ENCODE data around the gene SOX9. TPM values are rescaled to one million over a fixed set of nuclear protein-coding genes. Genes with fewer than 3 reads are reported as not detected.

Gene SOX9
- total RNA-seq, 4 donors from 2014 or later = 35.2 to 55.7 (median 42.3) TPM

DNA sequence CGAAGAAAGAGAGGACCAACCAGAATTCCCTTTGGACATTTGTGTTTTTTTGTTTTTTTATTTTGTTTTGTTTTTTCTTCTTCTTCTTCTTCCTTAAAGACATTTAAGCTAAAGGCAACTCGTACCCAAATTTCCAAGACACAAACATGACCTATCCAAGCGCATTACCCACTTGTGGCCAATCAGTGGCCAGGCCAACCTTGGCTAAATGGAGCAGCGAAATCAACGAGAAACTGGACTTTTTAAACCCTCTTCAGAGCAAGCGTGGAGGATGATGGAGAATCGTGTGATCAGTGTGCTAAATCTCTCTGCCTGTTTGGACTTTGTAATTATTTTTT lies 3.6 kb downstream of the SOX9 start:
- H3K9me3 ChIP-seq = no peaks in the 10 kb centered on the region
- no peak for TF ChIP-seq POLR2A (IDR thresholded peaks at IDR 0.05)
- TF ChIP-seq POLR2AphosphoS5 (IDR thresholded peaks at IDR 0.05) = peak in 1 of 3 donors; percentile 25
- H3K4me3 ChIP-seq = peak overlapping the region in 2 of 4 donors; percentile 62 to 66
- intact Hi-C loops (cut with DNase I; ENCODE audit: low total_unique reads) (loop anchor here (5.0 kb wide), 1 partner anchor 413 kb away; no protein-coding TSS in a partner anchor), in situ Hi-C loops (cut with MboI; ENCODE audit: low pct_ligation_motif_present in 1 of 4, low pct_unique_long_range_greater_than_20kb in 1 of 4, low sequenced_read_pairs in 3 of 4) (loop anchor here in 3 of 4 donors (25.0 kb wide), 2 partner anchors 637 to 662 kb away; no protein-coding TSS in a partner anchor)
- peaks cover 48% of the 10 kb centered on the region for H3K27me3 ChIP-seq
- H3K4me1 ChIP-seq = peaks cover 0 to 45% (median 21%) of the 10 kb centered on the region in 4 donors
- H3K36me3 ChIP-seq = no peaks in the 10 kb centered on the region
- H3K27ac ChIP-seq = peak overlapping the region; percentile 42 to 88 (median 87)
- 59 to 69% methylated on average over 6 to 7 of the region's 7 CpGs for WGBS, 2 donors (ENCODE audit: low coverage in 1 of 2)
- DNase-seq = no peak

- Histone ChIP-seq H3K27ac (peak overlapping the region; percentile 42 to 88 (median 87)), H3K4me3 (no peak overlapping the region), H3K36me3 (no peaks in the 10 kb centered on the region), H3K27me3 (peaks cover 40% of the 10 kb centered on the region), H3K9me3 (no peaks in the 10 kb centered on the region), H3K4me1 (peaks cover 0 to 38% (median 20%) of the 10 kb centered on the region in 4 donors)
- intact Hi-C loops (cut with DNase I; ENCODE audit: low total_unique reads) (no loop called here), in situ Hi-C loops (cut with MboI; ENCODE audit: low pct_ligation_motif_present in 1 of 4, low pct_unique_long_range_greater_than_20kb in 1 of 4, low sequenced_read_pairs in 3 of 4) (loop anchor here in 3 of 4 donors (25.0 kb wide), 2 partner anchors 287 to 412 kb away; no protein-coding TSS in a partner anchor)
- peak; percentile 21 for DNase-seq
- TF ChIP-seq EP300 (IDR thresholded peaks at IDR 0.05; ENCODE audit: low read depth) (no peak), POLR2A (IDR thresholded peaks at IDR 0.05) (no peak), CTCF (IDR thresholded peaks at IDR 0.05) (no peak), POLR2AphosphoS5 (IDR thresholded peaks at IDR 0.05) (no peak)
- WGBS, 2 donors (ENCODE audit: low coverage in 1 of 2) = 22 to 54% methylated on average over 4 of the region's 4 CpGs
Observed at GRCh38 chr17:72125226-72125651, 4.4 kb downstream of the SOX9 start.

GRCh38 chr17:72125742-72126141 lies 4.9 kb downstream of the SOX9 start:
- Histone ChIP-seq H3K36me3 (no peaks in the 10 kb centered on the region), H3K27ac (peak overlapping the region in 3 of 4 donors; percentile 87 to 88 (median 87)), H3K27me3 (peaks cover 35% of the 10 kb centered on the region), H3K4me1 (peaks cover 0 to 36% (median 20%) of the 10 kb centered on the region in 4 donors), H3K4me3 (no peak overlapping the region), H3K9me3 (no peaks in the 10 kb centered on the region)
- no peak for DNase-seq
- intact Hi-C loops (cut with DNase I; ENCODE audit: low total_unique reads) (no loop called here), in situ Hi-C loops (cut with MboI; ENCODE audit: low pct_ligation_motif_present in 1 of 4, low pct_unique_long_range_greater_than_20kb in 1 of 4, low sequenced_read_pairs in 3 of 4) (loop anchor here in 3 of 4 donors (25.0 kb wide), 2 partner anchors 287 to 412 kb away; no protein-coding TSS in a partner anchor)
- no peak for TF ChIP-seq POLR2A (IDR thresholded peaks at IDR 0.05)
- TF ChIP-seq POLR2AphosphoS5 (IDR thresholded peaks at IDR 0.05) = peak in 1 of 3 donors; percentile 20

DNA sequence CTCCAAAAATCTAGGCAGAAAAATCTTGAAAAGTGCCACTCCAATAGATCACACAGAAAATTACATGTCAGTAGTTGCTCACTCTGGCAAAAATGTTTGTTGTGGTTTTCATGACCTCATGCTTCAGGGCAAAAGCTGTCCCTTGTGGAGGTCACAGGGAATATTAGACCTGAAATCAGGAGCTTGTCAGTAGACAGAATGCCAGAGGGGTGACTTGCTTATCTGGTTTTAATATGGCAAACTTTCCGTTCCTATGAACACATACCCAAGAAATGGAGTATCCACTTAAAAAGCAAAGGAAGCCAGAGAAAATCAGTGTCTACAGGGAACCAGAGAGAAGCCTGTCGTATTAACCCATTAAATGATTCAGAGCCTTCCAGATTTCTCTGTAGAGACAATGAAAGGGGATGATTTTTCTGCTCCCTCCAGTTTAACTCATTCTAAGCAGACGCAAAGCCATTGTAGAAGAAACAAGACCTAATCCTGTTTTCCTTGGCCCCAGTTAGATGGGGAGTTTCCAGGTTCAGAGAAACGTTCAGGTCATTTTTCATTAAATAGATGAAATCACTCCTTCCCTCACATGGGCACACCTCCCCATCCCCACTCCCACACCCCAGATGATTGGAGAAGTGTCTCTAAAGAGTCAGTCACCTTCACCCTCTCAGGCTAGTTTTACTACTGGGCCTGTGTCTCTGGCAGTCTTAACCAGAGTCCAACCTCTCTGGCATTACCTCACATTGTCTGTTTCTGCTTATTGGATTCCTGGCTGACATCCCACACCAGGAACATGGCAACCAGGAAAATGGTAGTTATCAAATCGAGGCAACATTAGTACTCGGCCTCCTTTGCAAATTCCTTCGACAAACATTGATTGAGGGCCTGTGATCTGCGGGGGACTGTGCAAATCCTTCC lies 6.0 kb downstream of the SOX9 start:
- H3K36me3 ChIP-seq = no peaks in the 10 kb centered on the region
- peaks cover 24% of the 10 kb centered on the region for H3K27me3 ChIP-seq
- in situ Hi-C loops (cut with MboI; ENCODE audit: low pct_ligation_motif_present in 1 of 4, low pct_unique_long_range_greater_than_20kb in 1 of 4, low sequenced_read_pairs in 3 of 4) (loop anchor here in 3 of 4 donors (25.0 kb wide), 2 partner anchors 285 to 410 kb away; no protein-coding TSS in a partner anchor), intact Hi-C loops (cut with DNase I; ENCODE audit: low total_unique reads) (no loop called here)
- H3K4me1 ChIP-seq = peaks cover 0 to 26% (median 15%) of the 10 kb centered on the region in 4 donors
- peak overlapping the region; percentile 29 to 87 (median 74) for H3K27ac ChIP-seq
- peak; percentile 39 for DNase-seq
- no peak overlapping the region for H3K4me3 ChIP-seq
- 31 to 43% methylated on average over 8 of the region's 8 CpGs for WGBS, 2 donors (ENCODE audit: low coverage in 1 of 2)
- no peaks in the 10 kb centered on the region for H3K9me3 ChIP-seq
- no peak for TF ChIP-seq CTCF (IDR thresholded peaks at IDR 0.05)
- peak in 1 of 3 donors; percentile 43 for TF ChIP-seq POLR2AphosphoS5 (IDR thresholded peaks at IDR 0.05)
- TF ChIP-seq POLR2A (IDR thresholded peaks at IDR 0.05) = peak; percentile 22

DNA sequence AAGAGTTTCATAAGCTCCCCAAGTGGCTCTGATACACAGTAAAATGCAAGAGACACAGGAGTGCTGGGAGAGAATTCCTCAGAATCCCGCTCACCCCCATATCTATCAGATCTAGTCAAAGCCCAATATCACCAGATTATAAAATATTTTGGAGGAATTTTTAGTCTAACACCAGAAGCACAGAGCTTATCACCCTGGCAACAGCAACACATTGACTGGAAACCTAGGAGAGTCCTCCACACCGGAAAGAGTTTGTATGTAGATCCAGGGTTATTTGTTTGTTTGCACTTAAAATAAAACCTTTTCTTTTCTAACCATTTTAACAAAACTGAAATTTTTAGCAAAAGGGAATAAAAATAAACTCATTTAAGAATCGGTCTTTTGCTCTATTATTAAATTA lies 7.2 kb downstream of the SOX9 start:
- WGBS, 2 donors (ENCODE audit: low coverage in 1 of 2) = 83 to 86% methylated on average over 2 to 3 of the region's 3 CpGs
- Histone ChIP-seq H3K27ac (no peak overlapping the region), H3K9me3 (no peaks in the 10 kb centered on the region), H3K4me3 (no peak overlapping the region), H3K27me3 (peaks cover 14% of the 10 kb centered on the region), H3K36me3 (no peaks in the 10 kb centered on the region), H3K4me1 (peaks cover 0 to 26% (median 12%) of the 10 kb centered on the region in 4 donors)
- DNase-seq = no peak
- in situ Hi-C loops (cut with MboI; ENCODE audit: low pct_ligation_motif_present in 1 of 4, low pct_unique_long_range_greater_than_20kb in 1 of 4, low sequenced_read_pairs in 3 of 4) = loop anchor here in 3 of 4 donors (25.0 kb wide), 2 partner anchors 284 to 409 kb away; no protein-coding TSS in a partner anchor
- intact Hi-C loops (cut with DNase I; ENCODE audit: low total_unique reads) = no loop called here
- TF ChIP-seq POLR2AphosphoS5 (IDR thresholded peaks at IDR 0.05) = no peak
- no peak for TF ChIP-seq POLR2A (IDR thresholded peaks at IDR 0.05)
- no peak for TF ChIP-seq EP300 (IDR thresholded peaks at IDR 0.05; ENCODE audit: low read depth)
- no peak for TF ChIP-seq CTCF (IDR thresholded peaks at IDR 0.05)
